GM18867 (cell line): Measurements from ENCODE around the gene XPO6.
A peak's percentile ranks its signal among the peaks of the same experiment; 100 is the strongest.

ENCODE experiments used
- ATAC-seq: cut with Tn5 transposase; IDR thresholded peaks from one replicate; pipeline ENCODE4 v1.9.1; 2021; ENCODE audit warnings: mild to moderate bottlenecking, moderate library complexity; ENCODE audit not compliant: unreplicated experiment

XPO6 gene

DNA sequence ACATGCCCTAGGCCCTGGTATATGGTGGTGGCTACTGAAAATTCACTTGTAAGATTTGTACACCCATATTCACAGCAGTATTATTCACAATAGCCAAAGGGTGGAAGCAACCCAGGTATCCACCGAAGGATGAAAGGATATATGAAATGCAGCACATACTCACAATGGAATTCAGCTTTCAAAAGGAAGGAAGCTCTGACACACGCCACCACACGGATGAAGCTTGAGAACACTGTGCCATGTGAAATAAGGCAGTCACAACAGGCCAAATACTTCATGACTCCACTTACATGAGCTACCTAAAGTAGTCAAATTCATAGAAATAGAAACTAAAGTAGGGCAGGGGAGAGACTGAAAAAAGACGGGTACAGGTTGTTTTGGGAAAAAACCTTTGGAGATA, 2.9 kb downstream of the XPO6 start:
- no peak for ATAC-seq

DNA sequence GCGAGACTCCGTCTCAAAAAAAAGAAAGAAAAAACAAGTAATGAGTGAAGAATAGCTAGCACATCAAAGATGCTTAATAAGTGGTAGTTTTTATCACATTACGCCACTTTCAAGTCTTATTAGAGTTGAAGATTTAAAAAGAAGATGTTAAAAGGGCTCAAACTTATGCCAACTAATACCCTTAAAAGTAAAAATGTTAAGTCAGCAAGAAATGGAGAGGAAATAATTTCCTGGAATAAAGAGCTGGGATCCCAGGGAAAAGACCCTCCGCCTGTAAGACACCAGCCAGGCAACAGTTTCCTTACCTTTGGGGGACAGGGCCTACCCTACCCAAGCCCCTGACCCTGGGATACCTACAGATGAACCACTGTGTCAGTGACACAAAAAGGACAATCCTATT, 3.6 kb downstream of the XPO6 start:
- no peak for ATAC-seq

DNA sequence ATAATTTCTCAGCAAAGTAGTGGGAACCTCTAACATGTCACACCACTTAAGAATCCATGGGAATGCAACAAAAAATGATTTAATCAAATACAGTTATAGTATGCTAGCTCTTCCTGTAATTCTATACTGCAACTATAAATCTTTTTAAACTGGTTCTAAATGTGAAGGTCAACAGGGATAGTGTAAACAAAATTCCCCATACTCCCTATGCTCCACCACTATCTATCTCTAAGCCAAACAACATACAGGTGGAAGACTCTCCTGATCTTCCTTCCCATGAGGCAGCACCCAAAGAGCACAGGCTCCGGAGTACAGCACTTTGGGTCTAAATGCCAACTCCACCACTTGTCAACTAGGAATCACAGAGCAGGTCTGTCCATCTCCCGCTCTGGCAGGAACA, 4.4 kb downstream of the XPO6 start:
- ATAC-seq: no peak

DNA sequence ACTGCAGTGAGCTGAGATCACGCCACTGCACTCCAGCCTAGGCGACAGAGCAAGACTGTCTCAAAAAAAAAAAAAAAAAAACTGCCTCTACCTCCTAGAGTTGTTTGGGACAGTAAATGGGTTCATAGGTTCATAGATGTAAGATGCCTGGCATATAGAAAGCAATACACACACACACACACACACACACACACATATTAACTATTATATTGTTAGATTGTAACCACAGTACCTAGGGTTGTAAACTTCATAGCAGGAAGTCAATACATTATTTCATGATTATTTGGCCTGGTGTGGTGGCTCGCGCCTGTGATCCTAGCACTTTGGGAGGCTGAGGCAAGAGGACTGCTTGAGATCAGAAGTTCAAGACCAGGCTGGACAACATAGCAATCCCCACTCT, 5.8 kb downstream of the XPO6 start:
- ATAC-seq: no peak

DNA sequence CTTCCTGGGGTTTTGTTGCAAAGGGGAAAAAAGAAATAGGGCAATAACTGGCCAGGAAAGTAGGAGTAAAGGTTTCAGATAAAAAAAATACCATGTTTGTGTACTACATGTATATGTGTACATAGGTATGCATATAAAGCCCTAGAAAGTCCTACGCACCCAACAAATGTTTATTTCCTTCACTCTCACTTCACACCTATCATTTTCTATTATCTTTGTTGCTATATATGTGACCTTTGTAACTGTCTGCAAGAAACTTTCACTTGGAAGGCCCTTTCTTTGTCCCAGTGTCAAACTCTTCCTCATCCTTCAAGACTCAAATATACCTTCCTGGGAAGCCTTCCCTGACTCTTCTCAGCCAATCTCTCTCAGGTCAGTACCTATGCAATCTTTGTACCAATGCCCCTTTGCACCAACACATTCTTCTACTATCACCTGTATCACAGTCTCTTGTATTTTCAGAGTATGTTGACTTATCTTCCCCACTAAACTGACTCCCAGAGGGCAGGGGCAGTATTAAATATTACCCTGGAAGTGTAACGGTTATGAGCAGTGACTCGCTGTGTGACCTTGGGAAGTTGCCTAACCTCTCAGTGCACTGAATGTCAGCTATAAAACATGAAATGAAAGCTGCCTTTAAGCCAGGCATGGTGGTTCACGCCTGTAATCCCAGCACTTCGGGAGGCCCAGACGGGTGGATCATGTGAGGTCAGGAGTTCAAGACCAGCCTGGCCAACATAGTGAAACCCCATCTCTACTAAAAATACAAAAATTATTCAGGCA, 6.5 kb downstream of the XPO6 start:
- ATAC-seq: no peak

DNA sequence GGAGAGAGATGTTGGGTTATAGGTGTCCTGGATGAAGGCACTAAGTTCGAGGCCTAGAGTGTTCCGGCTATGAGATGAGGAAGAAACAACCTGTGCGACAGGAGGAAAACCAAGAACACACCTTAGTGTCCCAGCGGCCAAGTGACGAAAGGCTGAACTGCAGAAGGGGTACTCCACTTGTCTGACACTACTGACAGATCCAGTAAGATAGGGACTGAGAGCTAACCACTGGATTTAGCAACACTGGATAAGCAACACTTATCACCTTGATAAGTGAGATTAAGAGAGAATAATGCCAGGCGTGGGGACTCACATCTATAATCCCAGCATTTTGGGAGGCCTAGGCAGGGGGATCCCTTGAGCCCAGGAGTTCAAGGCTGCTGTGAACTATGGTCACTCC, 7.1 kb downstream of the XPO6 start:
- no peak for ATAC-seq

DNA sequence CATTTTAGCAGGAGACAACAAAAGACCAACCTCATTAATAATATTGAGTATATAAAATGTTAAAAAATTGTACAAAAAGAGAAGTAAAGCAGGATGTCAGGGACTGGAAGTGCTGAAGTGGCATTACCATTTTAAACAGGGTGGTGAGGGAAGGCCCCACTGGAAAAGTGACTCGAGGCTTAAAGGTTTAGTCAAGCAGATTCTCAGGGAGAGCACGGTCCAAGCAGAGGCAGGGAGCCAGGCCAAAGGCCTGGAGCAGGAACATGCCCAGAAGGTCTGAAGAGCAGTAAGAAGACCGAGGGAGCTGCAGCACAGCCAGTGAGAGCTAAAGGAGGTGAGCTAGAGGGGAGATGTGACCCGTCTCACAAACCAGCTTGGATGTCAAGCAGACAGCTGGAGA, 7.6 kb downstream of the XPO6 start:
- no peak for ATAC-seq

DNA sequence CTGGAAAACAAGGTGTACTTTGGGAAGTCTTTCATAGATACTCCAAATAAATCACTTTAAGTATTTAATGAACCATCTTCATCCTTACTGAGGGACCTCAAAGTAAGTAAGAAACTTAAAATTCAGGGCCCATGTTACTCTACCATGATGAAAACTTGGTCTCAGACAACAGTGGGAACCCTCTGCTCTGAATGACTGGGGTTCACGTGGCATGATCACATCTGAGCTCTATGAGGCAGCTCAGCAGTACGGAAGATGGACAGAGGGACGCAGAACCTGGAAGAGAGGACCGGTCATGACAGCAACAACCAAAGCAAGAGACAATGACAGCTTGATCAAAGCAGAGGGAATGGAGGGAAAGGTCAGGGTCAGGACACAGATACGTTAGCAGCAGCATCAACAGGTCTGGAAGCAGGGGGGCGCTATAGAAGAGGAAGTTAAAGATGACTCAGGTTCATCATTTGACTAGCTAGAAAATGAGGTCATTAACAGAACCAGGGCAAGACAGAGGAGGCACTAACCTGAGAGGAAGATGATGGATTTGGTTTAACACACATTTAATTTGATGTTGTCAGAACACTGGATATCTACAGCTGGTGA, 9.5 kb downstream of the XPO6 start:
- ATAC-seq: no peak

DNA sequence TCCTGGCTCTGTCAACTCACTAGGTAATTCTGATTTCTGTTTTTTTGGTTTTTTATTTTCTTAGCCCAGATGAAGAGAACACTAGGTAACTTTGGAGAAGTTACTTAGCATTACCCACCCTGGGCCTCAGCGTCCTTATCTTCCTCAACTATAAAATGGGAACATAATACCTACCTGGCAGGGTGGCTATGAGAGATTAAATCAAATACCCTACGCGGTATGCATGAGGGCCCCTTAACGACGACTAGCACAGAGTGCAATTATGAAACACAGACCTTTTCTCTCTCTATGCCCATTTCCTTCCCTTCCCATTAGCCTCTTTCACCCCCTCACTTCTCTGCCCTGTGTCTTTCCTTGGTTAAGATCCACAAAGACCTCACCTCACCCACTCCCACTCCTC, 11.1 kb downstream of the XPO6 start:
- ATAC-seq: no peak

DNA sequence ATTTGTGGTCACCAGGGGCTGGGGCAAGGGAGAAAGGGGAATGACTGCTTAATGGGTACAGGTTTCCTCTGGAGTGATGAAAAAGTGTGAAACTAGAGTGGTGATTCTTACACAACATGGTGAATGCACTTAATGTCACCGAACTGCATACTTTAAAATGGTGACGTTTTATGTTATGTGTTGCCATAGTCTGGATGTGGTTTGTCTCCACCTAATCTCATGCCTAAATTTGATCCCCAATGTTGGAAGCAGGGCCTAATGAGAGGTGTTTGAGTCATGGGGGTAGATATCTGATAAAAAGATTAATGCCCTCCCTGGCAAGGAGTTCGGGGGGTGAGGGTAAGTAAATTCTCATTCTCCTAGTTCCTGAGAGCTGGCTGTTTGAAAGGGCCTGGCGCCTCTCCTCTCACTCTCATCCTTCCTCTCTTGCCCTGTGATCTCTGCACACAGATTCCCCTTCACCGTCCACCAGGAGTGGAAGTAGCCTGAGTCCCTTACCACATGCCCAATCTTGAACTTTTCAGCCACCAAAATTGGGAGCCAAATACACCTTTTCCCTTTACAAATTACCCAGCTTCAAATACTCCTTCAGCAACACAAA, 15.3 kb downstream of the XPO6 start:
- ATAC-seq: no peak

DNA sequence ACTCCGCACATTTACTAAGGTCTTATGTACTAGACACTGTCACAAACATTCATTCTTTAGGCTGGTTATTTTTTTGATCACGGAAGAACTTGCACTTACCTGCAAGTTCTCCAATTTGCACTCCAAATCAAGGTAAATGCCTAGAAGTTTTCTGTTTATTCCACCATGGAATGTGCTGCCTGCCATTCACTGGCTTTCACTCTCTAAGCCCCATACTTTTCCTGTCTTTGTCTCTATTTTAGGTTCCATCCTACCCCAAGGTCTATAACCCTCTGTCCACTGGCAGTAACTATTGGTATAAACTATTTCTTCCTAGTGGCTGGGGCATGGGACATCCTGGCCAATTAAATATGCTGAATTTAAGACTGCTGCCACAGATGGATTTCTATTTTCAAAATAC, 15.9 kb downstream of the XPO6 start:
- no peak for ATAC-seq

DNA sequence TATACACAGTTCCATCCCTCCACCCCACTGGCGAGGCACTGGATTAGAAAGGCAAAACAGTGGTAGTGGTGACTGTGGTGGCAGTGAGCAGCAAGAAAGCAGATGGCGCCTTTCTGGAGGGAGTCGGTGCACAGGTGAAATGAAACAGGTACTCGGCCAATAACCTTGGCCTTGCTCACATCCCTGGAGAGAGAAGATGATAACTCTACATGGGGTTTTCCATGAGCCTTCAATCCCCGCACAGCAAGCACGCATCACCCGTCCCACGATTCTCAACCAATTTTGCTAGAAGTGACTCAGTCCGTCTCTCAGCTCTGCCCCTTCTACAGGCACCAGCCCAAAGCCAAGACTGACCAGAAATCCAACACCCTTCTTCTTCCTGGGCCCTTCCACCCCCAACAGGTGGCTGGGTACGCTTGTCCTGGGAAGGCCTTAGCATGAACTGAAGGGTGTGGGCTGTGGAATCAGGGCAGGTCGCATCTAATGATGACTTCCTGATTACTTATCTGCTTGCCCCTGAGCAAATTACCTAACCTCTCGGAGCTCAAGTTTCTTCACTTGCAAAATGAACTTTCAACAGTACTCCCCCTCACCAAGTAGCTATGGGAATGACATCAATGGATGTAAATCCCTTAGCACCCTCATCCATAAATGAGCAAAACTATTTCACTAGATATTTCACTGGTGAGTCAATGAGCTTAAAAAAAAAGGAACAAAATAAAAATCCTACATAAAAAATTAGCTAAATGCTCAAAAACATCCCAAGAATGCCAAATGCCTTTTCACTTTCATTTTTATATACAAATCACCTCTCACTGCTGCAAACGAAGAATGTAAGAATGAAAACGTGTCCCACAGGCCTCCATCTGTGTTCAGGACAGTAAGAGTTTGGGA, 18.0 kb downstream of the XPO6 start:
- ATAC-seq: peak; percentile 22

DNA sequence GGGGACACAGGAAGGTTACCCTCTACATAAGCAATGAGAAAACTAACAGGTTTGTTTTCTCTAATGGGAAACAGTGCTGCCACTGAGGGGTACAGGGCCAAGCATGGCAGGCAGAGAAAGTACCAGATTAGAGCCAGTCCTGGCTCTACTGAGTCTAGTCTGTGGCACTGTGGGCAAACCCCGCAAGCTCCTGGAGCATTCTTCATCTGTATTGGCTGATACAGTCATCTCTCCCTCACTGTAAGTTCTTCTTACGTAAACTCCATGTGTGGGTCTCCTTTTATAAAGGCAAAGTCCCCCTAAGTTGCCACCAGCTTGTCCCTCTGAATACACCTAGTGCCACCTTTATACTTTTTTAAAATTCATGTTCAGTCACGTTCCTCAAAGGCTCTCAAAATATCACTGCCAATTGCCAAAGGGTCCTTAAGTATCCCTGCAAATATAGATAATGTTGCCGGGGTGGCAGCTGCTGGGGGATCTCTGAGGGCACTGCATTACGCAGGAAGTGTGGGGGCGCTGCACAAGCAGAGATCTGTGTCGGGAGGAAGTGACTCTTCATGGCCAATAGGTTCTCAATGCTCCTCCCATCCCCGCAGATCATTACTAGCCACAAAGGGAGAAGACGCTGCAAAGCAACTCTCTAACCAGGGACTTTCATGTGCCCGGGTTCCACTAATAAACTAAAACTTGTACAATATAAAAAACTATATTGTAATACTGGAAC, 18.8 kb downstream of the XPO6 start:
- peak; percentile 52 for ATAC-seq

DNA sequence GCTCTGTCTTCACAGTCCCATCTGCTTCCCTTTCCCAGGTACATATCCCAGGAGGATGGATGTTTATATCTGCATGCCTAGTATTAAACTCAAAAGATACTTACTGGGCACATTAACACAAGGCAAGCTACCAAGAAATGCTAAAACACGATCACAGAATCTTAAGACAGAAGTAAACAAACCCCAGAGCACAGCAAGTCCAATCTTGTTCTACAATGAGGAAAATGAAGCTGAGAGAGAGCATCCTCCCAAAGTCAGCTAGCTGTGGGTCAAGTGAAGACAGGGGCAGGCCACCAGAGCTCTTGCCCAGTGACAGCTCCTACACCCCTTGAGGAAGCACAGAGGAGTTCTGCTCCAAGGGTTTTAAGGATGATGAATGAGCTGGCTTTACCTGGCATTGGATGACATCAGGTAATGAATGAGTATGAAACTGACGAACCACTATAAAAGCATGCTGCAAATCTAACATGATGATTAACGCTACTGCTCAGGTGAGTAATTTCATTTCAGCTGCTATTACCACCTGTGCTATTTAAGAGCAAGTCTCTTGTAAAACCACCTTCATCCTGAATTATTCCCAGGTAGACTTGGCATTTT, 20.3 kb downstream of the XPO6 start:
- no peak for ATAC-seq

DNA sequence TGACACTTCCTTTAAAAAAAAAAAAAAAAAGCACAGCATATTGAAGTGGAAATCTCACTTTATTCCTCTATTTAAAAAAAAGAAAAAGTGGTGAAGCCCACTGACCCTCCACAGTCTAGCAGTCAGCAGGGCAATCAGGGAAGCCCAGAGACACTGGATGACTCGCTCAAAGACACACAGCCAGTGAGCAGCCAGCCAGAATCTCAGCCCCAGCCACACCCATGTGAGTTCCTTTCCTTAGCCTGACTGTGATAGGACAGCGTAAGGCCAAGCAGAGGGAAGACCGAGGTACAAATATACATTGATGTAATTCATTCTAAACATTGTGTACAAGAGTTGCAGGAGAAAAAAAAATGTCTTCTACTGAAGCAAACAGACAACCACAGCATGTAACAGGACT, 22.5 kb downstream of the XPO6 start:
- no peak for ATAC-seq

DNA sequence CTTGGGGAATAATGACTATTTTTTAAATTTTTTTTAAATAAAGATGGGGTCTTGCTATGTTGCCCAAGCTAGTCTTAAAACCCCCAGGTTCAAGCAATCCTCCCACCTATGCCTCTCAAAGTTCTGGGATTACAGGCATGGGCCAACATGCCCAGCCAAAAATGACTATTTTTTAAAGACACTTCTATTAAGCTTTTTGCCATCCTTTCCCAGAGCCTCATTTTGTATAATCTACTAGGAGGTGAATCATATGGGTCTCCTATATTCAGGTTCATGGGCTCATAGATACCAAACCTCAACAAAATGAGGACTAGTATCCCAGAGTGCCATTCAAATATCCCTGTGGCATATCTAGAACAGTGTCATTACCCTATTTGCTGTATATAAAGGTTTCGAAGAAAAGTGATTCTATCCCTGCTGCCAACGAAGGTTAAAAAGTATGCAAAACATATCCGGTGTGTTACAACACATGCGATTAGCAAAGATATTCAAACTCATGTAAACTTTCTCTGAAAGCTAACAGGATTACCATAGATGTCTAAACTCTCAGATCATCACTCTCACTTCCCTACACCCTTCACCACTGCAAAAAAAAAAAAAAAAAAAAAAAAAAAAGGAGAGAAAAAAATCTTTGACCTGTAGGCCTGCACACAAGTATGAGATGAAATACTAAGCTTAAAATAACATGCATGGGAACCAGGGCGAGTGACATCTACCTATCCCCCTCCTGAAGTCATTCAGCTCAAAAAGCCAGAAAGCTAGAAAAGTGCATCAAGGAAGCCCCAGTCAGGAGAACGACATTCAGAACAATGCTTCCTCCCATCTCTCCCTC, 23.5 kb downstream of the XPO6 start:
- ATAC-seq: peak; percentile 72

DNA sequence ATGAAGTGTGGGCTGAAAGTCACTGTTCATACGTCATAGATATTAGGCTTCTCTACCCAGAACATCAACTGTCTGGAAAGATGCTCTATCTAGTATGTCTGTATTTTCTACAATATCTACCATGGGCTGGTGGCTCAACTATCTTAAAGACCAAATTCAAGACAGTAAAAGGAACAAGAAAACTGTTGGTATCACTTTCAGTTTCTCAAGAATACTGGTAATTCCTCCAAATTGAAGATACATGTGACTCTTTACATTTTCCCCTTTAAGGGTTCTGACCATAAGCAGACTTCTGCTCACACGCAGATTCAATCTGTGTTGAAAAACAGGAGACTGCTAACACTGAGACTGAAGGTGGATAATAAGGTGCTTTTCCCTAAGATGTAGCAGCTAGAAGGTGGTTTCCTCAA, 24.2 kb downstream of the XPO6 start:
- peak; percentile 40 for ATAC-seq

DNA sequence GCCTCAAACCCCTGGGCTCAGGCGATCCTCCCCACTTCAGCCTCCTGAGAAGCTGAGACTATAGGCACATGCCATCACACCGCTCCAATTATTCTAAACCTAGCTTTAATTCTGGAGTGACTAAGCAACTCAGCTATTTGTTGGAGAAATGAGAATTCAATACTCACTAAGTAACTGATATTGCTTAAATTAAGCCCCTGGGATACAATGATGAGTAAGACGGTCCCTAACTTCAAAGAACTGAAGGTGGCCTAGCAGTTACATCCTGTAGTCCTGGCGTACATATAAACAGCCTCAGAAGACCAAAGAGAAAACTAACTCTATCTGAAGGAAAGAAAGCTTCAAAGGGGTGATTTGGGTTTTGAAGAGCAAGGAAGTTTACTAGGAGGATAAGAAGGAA, 25.0 kb downstream of the XPO6 start:
- no peak for ATAC-seq

DNA sequence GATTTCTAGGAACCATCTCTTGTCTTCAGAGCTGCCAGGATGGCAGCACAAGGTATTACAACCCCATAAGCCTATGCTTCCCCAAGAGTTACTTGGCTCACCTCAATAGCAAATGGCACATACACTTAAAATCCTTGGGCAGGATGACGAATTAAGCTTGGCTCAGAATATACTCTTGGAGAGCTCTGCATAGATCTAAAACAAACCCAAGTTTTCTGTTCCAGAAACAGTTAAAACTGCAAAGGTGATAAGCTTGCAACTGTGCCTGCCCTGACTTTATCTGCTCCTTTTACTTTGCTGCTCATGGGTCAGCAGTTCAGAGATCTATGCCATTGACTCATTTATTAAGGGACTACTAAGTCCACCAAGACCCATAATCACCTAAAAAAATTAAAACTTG, 26.1 kb downstream of the XPO6 start:
- ATAC-seq: no peak

DNA sequence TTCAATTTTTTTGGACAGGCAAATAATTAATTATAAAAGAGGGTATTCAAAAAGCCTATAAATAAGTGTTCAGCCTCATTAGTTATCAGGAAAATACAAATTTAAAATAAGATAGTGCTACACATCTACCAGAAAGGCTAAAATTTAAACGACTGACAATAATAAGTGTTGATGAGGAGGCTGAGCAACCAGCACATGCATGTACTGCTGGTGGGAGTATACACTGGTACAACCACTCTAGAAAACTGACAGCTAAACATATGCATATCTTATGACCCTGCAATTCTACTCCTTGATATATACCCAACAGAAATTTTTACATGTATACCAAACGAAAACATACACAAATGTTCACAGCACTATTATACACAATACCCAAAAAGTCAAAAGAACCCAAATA, 27.1 kb downstream of the XPO6 start:
- no peak for ATAC-seq
